Mesendoderm (in vitro differentiated cells): ENCODE data around the gene ZMYND8.

Source experiments
- DNase-seq: peaks from one replicate; pipeline ENCODE4 v3.0.0; 2013
- H2AK5ac ChIP-seq: 2 replicates; pipeline ENCODE4 v1.6.1; 2013; ENCODE audit warnings: low read length, inconsistent platforms
- H2BK120ac ChIP-seq: 2 replicates; pipeline ENCODE4 v1.6.1; 2013; ENCODE audit warnings: low read depth, mild to moderate bottlenecking, low read length, moderate library complexity, mixed read lengths
- H2BK15ac ChIP-seq: replicated peaks from 2 replicates; pipeline ENCODE4 v1.6.1; 2013; ENCODE audit warnings: low read depth, mild to moderate bottlenecking, moderate library complexity
- H2BK5ac ChIP-seq: 2 replicates; pipeline ENCODE4 v1.6.1; 2013; ENCODE audit warnings: low read length, inconsistent platforms
- H3K18ac ChIP-seq: 2 replicates; pipeline ENCODE4 v1.6.1; 2013; ENCODE audit warnings: mild to moderate bottlenecking, low read length, mixed read lengths
- H3K23ac ChIP-seq: one replicate; pipeline ENCODE4 v1.6.1; 2013; ENCODE audit warnings: low read length
- H3K27ac ChIP-seq: 2 replicates; pipeline ENCODE4 v1.5.1; 2013; ENCODE audit warnings: low read depth, mild to moderate bottlenecking, inconsistent platforms, low read length, moderate library complexity
- H3K27me3 ChIP-seq: 2 replicates; pipeline ENCODE4 v1.6.1; 2013; ENCODE audit warnings: low read length, control low read depth, mild to moderate bottlenecking, inconsistent platforms; ENCODE audit not compliant: insufficient read depth, poor library complexity
- H3K36me3 ChIP-seq: 2 replicates; pipeline ENCODE4 v1.6.1; 2013; ENCODE audit warnings: low read length, inconsistent platforms; ENCODE audit not compliant: control insufficient read depth, insufficient read depth
- H3K4ac ChIP-seq: one replicate; pipeline ENCODE4 v1.6.1; 2013; ENCODE audit warnings: low read depth, mild to moderate bottlenecking, low read length, moderate library complexity
- H3K4me1 ChIP-seq: 2 replicates; pipeline ENCODE4 v1.6.1; 2013; ENCODE audit warnings: low read depth, low read length, inconsistent platforms; ENCODE audit not compliant: control insufficient read depth
- H3K4me2 ChIP-seq: 2 replicates; pipeline ENCODE4 v1.6.1; 2013; ENCODE audit warnings: low read length
- H3K4me3 ChIP-seq: 2 replicates; pipeline ENCODE4 v1.5.1; 2013; ENCODE audit warnings: mild to moderate bottlenecking, low read length
- H3K56ac ChIP-seq: one replicate; pipeline ENCODE4 v1.6.1; 2013; ENCODE audit warnings: low read length
- H3K79me1 ChIP-seq: 2 replicates; pipeline ENCODE4 v1.6.1; 2013; ENCODE audit warnings: low read length, inconsistent platforms
- H3K79me2 ChIP-seq: 2 replicates; pipeline ENCODE4 v1.6.1; 2013; ENCODE audit warnings: mild to moderate bottlenecking, low read length; ENCODE audit not compliant: control insufficient read depth, insufficient read depth
- H3K9ac ChIP-seq: 2 replicates; pipeline ENCODE4 v1.6.1; 2013; ENCODE audit warnings: low read length, inconsistent platforms
- H4K5ac ChIP-seq: one replicate; pipeline ENCODE4 v1.6.1; 2013; ENCODE audit warnings: low read length
- H4K8ac ChIP-seq: one replicate; pipeline ENCODE4 v1.6.1; 2013; ENCODE audit warnings: low read depth, mild to moderate bottlenecking, control low read depth, low read length, moderate library complexity
- WGBS: extraction: QIAGEN DNeasy Blood & Tissue Kit; methylation state at CpG from one replicate; pipeline ENCODE4 v1.1.7; 2013; ENCODE audit warnings: low lambda C conversion rate, missing lambda C conversion rate; ENCODE audit not compliant: insufficient coverage; ENCODE audit errors: extremely low coverage; 5-methylcytosine and 5-hydroxymethylcytosine counted together

Gene ZMYND8

DNA sequence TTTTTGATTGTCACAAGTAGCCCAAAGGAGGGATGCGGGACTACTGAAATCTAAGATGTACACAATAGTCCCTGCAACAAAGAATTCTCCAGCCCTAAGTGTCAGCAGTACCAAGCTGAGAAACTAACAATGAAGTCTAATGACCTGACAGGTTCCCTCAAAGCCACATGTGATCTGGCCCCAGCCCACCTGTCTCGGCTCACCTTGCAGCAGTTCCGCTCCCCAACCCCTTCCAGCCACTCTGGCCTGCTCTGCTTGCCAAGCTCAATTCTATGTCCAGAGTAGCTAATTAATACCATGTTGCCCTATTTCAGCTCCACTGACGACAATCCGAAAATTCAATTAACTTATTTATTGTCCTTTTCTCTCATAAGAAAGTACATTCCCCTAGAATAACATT, 72.1 kb downstream of the ZMYND8 start:
- H2BK5ac ChIP-seq, result no peak overlapping the region
- H3K18ac ChIP-seq, result no peak overlapping the region
- H2BK15ac ChIP-seq, result no peak overlapping the region
- no peak overlapping the region for H3K27ac ChIP-seq
- H4K8ac ChIP-seq, result no peak overlapping the region
- no peak overlapping the region for H3K4me2 ChIP-seq
- H3K79me2 ChIP-seq, result no peaks in the 10 kb centered on the region
- no peak overlapping the region for H3K4ac ChIP-seq
- H3K79me1 ChIP-seq, result no peaks in the 10 kb centered on the region
- H3K4me1 ChIP-seq, result no peaks in the 10 kb centered on the region
- no peak overlapping the region for H4K5ac ChIP-seq
- no peak overlapping the region for H3K56ac ChIP-seq
- WGBS, result 100% methylated on average over 2 of the region's 5 CpGs
- H2AK5ac ChIP-seq, result no peak overlapping the region
- H3K4me3 ChIP-seq, result no peak overlapping the region
- H3K23ac ChIP-seq, result no peak overlapping the region
- H3K36me3 ChIP-seq, result peaks cover 5% of the 10 kb centered on the region
- no peak overlapping the region for H3K9ac ChIP-seq
- no peaks in the 10 kb centered on the region for H3K27me3 ChIP-seq
- no peak for DNase-seq
- H2BK120ac ChIP-seq, result no peak overlapping the region

GRCh38 chr20:47283411-47283810, 73.1 kb downstream of the ZMYND8 start:
- H3K36me3 ChIP-seq, result peaks cover 5% of the 10 kb centered on the region
- no peak overlapping the region for H3K4ac ChIP-seq
- no CpG with 5 or more reads among the region's 3 CpGs for WGBS

GRCh38 chr20:47282864-47283263, 73.6 kb downstream of the ZMYND8 start:
- no peak overlapping the region for H2AK5ac ChIP-seq
- no peak overlapping the region for H2BK15ac ChIP-seq
- H4K8ac ChIP-seq, result no peak overlapping the region
- H3K4me2 ChIP-seq, result no peak overlapping the region
- H4K5ac ChIP-seq, result no peak overlapping the region
- H3K4ac ChIP-seq, result no peak overlapping the region
- H3K27ac ChIP-seq, result no peak overlapping the region
- DNase-seq, result no peak
- no peaks in the 10 kb centered on the region for H3K4me1 ChIP-seq
- H3K4me3 ChIP-seq, result no peak overlapping the region
- no peaks in the 10 kb centered on the region for H3K79me1 ChIP-seq
- no peak overlapping the region for H2BK5ac ChIP-seq
- no peak overlapping the region for H3K9ac ChIP-seq
- no peak overlapping the region for H3K18ac ChIP-seq
- no peaks in the 10 kb centered on the region for H3K27me3 ChIP-seq
- no CpG with 5 or more reads among the region's 2 CpGs for WGBS
- H3K79me2 ChIP-seq, result no peaks in the 10 kb centered on the region
- no peak overlapping the region for H3K23ac ChIP-seq
- peaks cover 5% of the 10 kb centered on the region for H3K36me3 ChIP-seq
- no peak overlapping the region for H2BK120ac ChIP-seq
- H3K56ac ChIP-seq, result no peak overlapping the region

More at GRCh38 chr20:47283411-47283810, 73.1 kb downstream of the ZMYND8 start:
- no peak overlapping the region for H2BK5ac ChIP-seq
- no peak overlapping the region for H3K18ac ChIP-seq
- no peak overlapping the region for H3K4me3 ChIP-seq
- H3K79me2 ChIP-seq, result no peaks in the 10 kb centered on the region
- H2BK120ac ChIP-seq, result no peak overlapping the region
- no peak overlapping the region for H2AK5ac ChIP-seq
- no peak for DNase-seq
- no peaks in the 10 kb centered on the region for H3K27me3 ChIP-seq
- H3K4me1 ChIP-seq, result no peaks in the 10 kb centered on the region
- no peak overlapping the region for H2BK15ac ChIP-seq
- H3K79me1 ChIP-seq, result no peaks in the 10 kb centered on the region
- no peak overlapping the region for H3K9ac ChIP-seq
- H4K5ac ChIP-seq, result no peak overlapping the region
- H3K27ac ChIP-seq, result no peak overlapping the region
- no peak overlapping the region for H3K56ac ChIP-seq
- H4K8ac ChIP-seq, result no peak overlapping the region
- no peak overlapping the region for H3K23ac ChIP-seq
- no peak overlapping the region for H3K4me2 ChIP-seq

DNA sequence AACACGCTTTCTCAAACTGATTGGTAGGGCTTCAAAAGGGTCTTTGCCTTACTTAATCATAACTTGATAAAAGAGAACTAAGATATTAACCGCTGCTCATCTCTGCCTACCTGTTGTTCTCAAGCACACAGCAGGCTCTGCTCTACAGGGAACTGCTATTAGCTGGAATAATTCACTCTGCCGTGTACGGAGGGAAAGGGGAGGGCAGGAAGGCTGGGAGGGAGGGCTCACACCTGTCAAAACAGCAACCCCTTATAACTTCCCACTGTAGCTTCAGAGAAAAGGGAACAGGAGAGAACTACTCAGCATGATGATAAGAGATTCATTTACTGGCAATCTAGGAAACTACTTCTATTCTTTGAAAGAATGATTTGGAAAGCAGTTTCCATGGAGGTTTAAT, 75.1 kb downstream of the ZMYND8 start:
- WGBS, result no CpG with 5 or more reads among the region's 4 CpGs
- no peak overlapping the region for H2BK15ac ChIP-seq
- no peak overlapping the region for H3K23ac ChIP-seq
- peaks cover 5% of the 10 kb centered on the region for H3K36me3 ChIP-seq
- no peak overlapping the region for H3K9ac ChIP-seq
- H4K5ac ChIP-seq, result no peak overlapping the region
- no peaks in the 10 kb centered on the region for H3K79me2 ChIP-seq
- H3K4ac ChIP-seq, result no peak overlapping the region
- no peak overlapping the region for H3K18ac ChIP-seq
- H3K4me3 ChIP-seq, result no peak overlapping the region
- H2BK120ac ChIP-seq, result no peak overlapping the region
- H3K79me1 ChIP-seq, result no peaks in the 10 kb centered on the region
- H3K27me3 ChIP-seq, result no peaks in the 10 kb centered on the region
- H2BK5ac ChIP-seq, result no peak overlapping the region
- H3K4me2 ChIP-seq, result no peak overlapping the region
- no peak overlapping the region for H3K56ac ChIP-seq
- no peak overlapping the region for H3K27ac ChIP-seq
- H2AK5ac ChIP-seq, result no peak overlapping the region
- H4K8ac ChIP-seq, result no peak overlapping the region
- H3K4me1 ChIP-seq, result no peaks in the 10 kb centered on the region
- DNase-seq, result no peak

- no CpG with 5 or more reads among the region's 3 CpGs for WGBS
- Histone ChIP-seq H4K8ac (no peak overlapping the region), H3K18ac (no peak overlapping the region), H2BK15ac (no peak overlapping the region), H3K79me1 (peaks cover 2% of the 10 kb centered on the region), H3K23ac (no peak overlapping the region), H3K4me2 (no peak overlapping the region), H3K79me2 (no peaks in the 10 kb centered on the region), H2AK5ac (no peak overlapping the region), H3K9ac (no peak overlapping the region), H3K56ac (no peak overlapping the region), H3K4me3 (no peak overlapping the region), H4K5ac (no peak overlapping the region), H2BK120ac (no peak overlapping the region), H3K27me3 (no peaks in the 10 kb centered on the region), H3K36me3 (peaks cover 5% of the 10 kb centered on the region), H2BK5ac (no peak overlapping the region), H3K4ac (no peak overlapping the region), H3K27ac (no peak overlapping the region), H3K4me1 (no peaks in the 10 kb centered on the region)
- DNase-seq, result no peak
Observed at GRCh38 chr20:47280668-47281067, 75.8 kb downstream of the ZMYND8 start.

DNA sequence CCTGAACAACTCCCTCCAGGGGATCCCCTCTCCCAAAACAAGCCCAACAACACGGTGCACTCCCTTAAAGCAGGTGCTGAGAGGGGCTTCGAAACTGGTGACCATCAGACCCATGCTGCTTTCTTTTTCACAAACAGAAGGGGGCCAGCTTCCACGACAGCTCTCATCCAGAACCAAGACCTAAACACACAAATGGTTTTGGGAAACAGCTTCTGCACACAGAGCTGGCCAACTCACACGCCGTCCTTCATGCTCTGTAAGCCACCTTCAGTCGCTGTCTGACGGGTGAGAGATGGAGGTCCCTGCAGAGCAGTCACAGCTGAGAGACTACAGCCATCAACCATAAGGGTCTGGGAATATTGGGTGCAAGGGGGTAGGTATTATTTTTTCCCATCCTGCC, 76.3 kb downstream of the ZMYND8 start:
- Histone ChIP-seq H3K27ac (no peak overlapping the region), H3K27me3 (no peaks in the 10 kb centered on the region)

More for the DNA sequence above, 76.3 kb downstream of the ZMYND8 start:
- WGBS, result no CpG with 5 or more reads among the region's 7 CpGs
- Histone ChIP-seq H3K18ac (no peak overlapping the region), H3K9ac (no peak overlapping the region), H3K4me3 (no peak overlapping the region), H3K56ac (no peak overlapping the region), H2BK120ac (no peak overlapping the region), H3K36me3 (peaks cover 5% of the 10 kb centered on the region), H4K8ac (no peak overlapping the region), H4K5ac (no peak overlapping the region), H3K4me1 (no peaks in the 10 kb centered on the region), H3K4ac (no peak overlapping the region), H3K23ac (no peak overlapping the region), H2BK5ac (no peak overlapping the region), H3K4me2 (no peak overlapping the region), H3K79me2 (no peaks in the 10 kb centered on the region), H2BK15ac (no peak overlapping the region), H2AK5ac (no peak overlapping the region), H3K79me1 (peaks cover 2% of the 10 kb centered on the region)
- DNase-seq, result no peak
